MM.1S (cell line): Measurements from ENCODE around the gene KCNIP4.

Experiments
- DNase-seq: peaks from one replicate; pipeline ENCODE4 v3.0.0-alpha.2; 2015
- H2AFZ ChIP-seq: fragments of 300-600 bp; sonication (generic); 2 replicates; pipeline ENCODE4 v1.6.0; 2016; ENCODE audit warnings: antibody characterized with exemption, low read length
- H3F3A ChIP-seq: fragments of 300-600 bp; sonication (generic); 2 replicates; pipeline ENCODE4 v1.6.1; 2016; ENCODE audit warnings: mild to moderate bottlenecking, antibody characterized with exemption, low read length, moderate library complexity, mixed read lengths; ENCODE audit not compliant: insufficient read depth
- H3K27ac ChIP-seq: fragments of 300-600 bp; sonication (generic); 2 replicates; pipeline ENCODE4 v1.5.1; 2016; ENCODE audit warnings: mild to moderate bottlenecking, low read length
- H3K27me3 ChIP-seq: fragments of 300-600 bp; sonication (generic); replicated peaks from 2 replicates; pipeline ENCODE4 v1.6.0; 2016; ENCODE audit warnings: low read length; ENCODE audit not compliant: insufficient read depth
- H3K36me3 ChIP-seq: fragments of 300-600 bp; sonication (generic); replicated peaks from 2 replicates; pipeline ENCODE4 v1.6.1; 2016; ENCODE audit warnings: mild to moderate bottlenecking, low read length, mixed read lengths; ENCODE audit not compliant: insufficient read depth
- H3K4me1 ChIP-seq: fragments of 300-600 bp; sonication (generic); 2 replicates; pipeline ENCODE4 v1.6.1; 2016; ENCODE audit warnings: low read length, mixed read lengths
- H3K4me2 ChIP-seq: fragments of 300-600 bp; sonication (generic); 2 replicates; pipeline ENCODE4 v1.6.0; 2016; ENCODE audit warnings: low read depth, low read length
- H3K4me3 ChIP-seq: fragments of 300-600 bp; sonication (generic); 2 replicates; pipeline ENCODE4 v1.5.1; 2016; ENCODE audit warnings: low read length, mixed read lengths
- H3K79me2 ChIP-seq: fragments of 300-600 bp; sonication (generic); 2 replicates; pipeline ENCODE4 v1.6.1; 2016; ENCODE audit warnings: mixed run types, low read length, mixed read lengths
- H3K9ac ChIP-seq: fragments of 300-600 bp; sonication (generic); 2 replicates; pipeline ENCODE4 v1.6.1; 2016; ENCODE audit warnings: low read length, mixed read lengths
- H3K9me2 ChIP-seq: fragments of 300-600 bp; sonication (generic); replicated peaks from 2 replicates; pipeline ENCODE4 v1.6.1; 2016; ENCODE audit warnings: mild to moderate bottlenecking, low read length, mixed read lengths; ENCODE audit not compliant: insufficient read depth
- H3K9me3 ChIP-seq: fragments of 300-600 bp; sonication (generic); replicated peaks from 2 replicates; pipeline ENCODE4 v1.6.1; 2016; ENCODE audit warnings: mild to moderate bottlenecking, low read length, mixed read lengths; ENCODE audit not compliant: insufficient read depth
- H4K20me1 ChIP-seq: fragments of 300-600 bp; sonication (generic); 2 replicates; pipeline ENCODE4 v1.6.1; 2016; ENCODE audit warnings: mild to moderate bottlenecking, low read length, moderate library complexity, mixed read lengths; ENCODE audit not compliant: insufficient read depth
- CTCF ChIP-seq: fragments of 300-600 bp; sonication (generic); IDR thresholded peaks from 2 replicates; pipeline ENCODE4 v1.5.1; 2016; ENCODE audit warnings: antibody characterized with exemption, low read length, mixed read lengths
- EZH2 ChIP-seq: fragments of 300-600 bp; sonication (generic); optimal IDR thresholded peaks from 2 replicates; pipeline ENCODE3; 2017; ENCODE audit warnings: low read depth, mild to moderate bottlenecking, antibody characterized with exemption, low read length, mixed read lengths
- EZH2phosphoT487 ChIP-seq: fragments of 300-600 bp; sonication (generic); IDR thresholded peaks from 2 replicates; pipeline ENCODE4 v1.6.1; 2018; ENCODE audit warnings: antibody characterized with exemption, low read length

KCNIP4 gene

DNA sequence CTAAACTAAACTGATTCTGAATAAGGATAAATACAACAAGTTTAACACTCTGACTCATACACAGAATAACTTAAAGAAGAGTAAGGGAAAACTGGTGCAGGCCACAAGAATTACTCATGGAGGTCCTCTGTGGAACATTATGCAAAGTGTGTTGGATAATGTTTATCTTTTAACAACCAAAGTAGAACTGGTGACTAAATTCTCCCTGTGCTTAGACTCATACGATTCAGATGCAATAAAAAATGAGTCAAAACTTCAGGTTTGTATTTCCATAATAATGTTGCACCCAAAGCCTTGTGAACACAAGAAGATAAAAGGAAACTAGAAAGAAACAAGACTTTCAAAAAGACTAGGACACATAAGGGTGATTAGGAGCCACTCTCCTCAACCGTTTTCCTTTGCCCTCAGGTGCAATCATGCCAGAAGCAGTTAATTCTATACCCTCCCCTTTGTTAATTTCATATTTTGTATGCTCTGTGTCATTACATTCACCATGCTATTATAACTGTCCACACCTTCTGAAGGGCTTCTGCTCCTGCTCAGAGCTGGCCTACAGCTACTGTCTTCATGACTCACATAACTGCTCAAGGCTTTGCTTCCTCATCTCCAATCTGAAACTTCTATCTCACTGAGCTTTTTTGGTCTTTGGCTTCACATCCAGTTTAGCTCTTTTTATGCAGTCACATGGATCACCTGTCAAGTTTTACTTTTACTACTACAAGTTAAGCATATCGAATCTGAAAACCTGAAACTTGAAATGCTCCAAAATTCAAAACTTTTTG, 60.2 kb downstream of the KCNIP4 start:
- H4K20me1 ChIP-seq, result no peaks in the 10 kb centered on the region
- H3K4me1 ChIP-seq, result 0 out of 2 replicates have a peak, but pooled peaks cover 5% of the 10 kb centered on the region
- H3K4me2 ChIP-seq, result no peak overlapping the region
- no peak overlapping the region for H3K4me3 ChIP-seq
- no peak overlapping the region for H3K9ac ChIP-seq
- no peaks in the 10 kb centered on the region for H3F3A ChIP-seq
- no peaks in the 10 kb centered on the region for H3K9me2 ChIP-seq
- DNase-seq, result peak; percentile 24
- H3K27ac ChIP-seq, result no peak overlapping the region
- no peaks in the 10 kb centered on the region for H3K9me3 ChIP-seq
- TF ChIP-seq EZH2phosphoT487, result no peak
- TF ChIP-seq CTCF, result no peak
- no peak for TF ChIP-seq EZH2
- H3K36me3 ChIP-seq, result no peaks in the 10 kb centered on the region
- H2AFZ ChIP-seq, result no peak overlapping the region
- no peaks in the 10 kb centered on the region for H3K79me2 ChIP-seq
- H3K27me3 ChIP-seq, result no peaks in the 10 kb centered on the region

DNA sequence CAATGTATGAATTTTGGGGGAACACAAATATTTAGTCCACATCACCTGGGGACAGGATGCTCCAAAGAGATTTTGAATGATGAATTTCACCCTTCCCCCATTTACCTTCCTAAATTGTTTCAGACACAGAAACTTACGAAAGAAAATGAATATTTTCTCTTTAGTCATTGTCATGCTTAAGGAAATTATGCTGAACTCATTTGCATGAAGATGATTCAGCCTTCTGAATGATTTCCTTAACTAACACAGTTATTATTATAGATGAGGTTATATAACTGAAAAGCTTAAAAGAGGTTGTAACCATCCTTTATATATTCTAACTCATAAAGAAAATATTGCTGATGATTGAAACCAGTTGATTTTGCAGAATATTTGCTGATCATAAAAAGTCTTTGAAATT, 61.1 kb downstream of the KCNIP4 start:
- no peak overlapping the region for H3K9ac ChIP-seq
- 0 out of 2 replicates have a peak, but pooled peaks cover 5% of the 10 kb centered on the region for H3K4me1 ChIP-seq
- no peaks in the 10 kb centered on the region for H3K9me3 ChIP-seq
- no peak for TF ChIP-seq EZH2
- TF ChIP-seq EZH2phosphoT487, result no peak
- TF ChIP-seq CTCF, result no peak
- H4K20me1 ChIP-seq, result no peaks in the 10 kb centered on the region
- H3K9me2 ChIP-seq, result no peaks in the 10 kb centered on the region
- no peak overlapping the region for H3K4me2 ChIP-seq
- no peak overlapping the region for H3K27ac ChIP-seq
- no peaks in the 10 kb centered on the region for H3K27me3 ChIP-seq
- H3K79me2 ChIP-seq, result no peaks in the 10 kb centered on the region
- no peaks in the 10 kb centered on the region for H3F3A ChIP-seq
- H2AFZ ChIP-seq, result no peak overlapping the region
- H3K36me3 ChIP-seq, result no peaks in the 10 kb centered on the region
- DNase-seq, result no peak
- no peak overlapping the region for H3K4me3 ChIP-seq

DNA sequence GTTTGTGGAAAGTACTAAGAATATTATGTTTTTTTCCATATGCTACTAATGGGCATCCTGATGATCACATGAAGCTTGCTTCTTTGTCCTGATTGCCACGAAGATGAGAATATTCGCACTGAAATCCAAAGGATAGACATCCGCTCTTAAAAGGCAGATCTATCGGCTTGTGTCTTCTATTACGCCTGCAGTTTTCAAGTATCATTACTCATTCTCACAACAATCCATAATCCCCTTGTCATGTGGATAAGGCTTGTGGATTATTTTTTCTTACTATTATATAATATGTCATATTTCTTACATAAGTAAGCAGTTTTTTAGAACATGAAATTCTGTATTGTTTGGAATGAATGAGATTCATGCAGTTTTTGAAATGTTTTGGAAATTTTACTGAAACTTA, 62.8 kb downstream of the KCNIP4 start:
- no peak for TF ChIP-seq EZH2
- no peaks in the 10 kb centered on the region for H3K9me3 ChIP-seq
- no peak overlapping the region for H3K4me2 ChIP-seq
- no peak overlapping the region for H3K27ac ChIP-seq
- H3K27me3 ChIP-seq, result no peaks in the 10 kb centered on the region
- H3F3A ChIP-seq, result no peaks in the 10 kb centered on the region
- no peaks in the 10 kb centered on the region for H3K36me3 ChIP-seq
- H2AFZ ChIP-seq, result no peak overlapping the region
- no peaks in the 10 kb centered on the region for H3K79me2 ChIP-seq
- H3K9ac ChIP-seq, result no peak overlapping the region
- H3K4me3 ChIP-seq, result no peak overlapping the region
- H4K20me1 ChIP-seq, result no peaks in the 10 kb centered on the region
- 0 out of 2 replicates have a peak, but pooled peaks cover 10% of the 10 kb centered on the region for H3K4me1 ChIP-seq
- DNase-seq, result no peak
- no peaks in the 10 kb centered on the region for H3K9me2 ChIP-seq

DNA sequence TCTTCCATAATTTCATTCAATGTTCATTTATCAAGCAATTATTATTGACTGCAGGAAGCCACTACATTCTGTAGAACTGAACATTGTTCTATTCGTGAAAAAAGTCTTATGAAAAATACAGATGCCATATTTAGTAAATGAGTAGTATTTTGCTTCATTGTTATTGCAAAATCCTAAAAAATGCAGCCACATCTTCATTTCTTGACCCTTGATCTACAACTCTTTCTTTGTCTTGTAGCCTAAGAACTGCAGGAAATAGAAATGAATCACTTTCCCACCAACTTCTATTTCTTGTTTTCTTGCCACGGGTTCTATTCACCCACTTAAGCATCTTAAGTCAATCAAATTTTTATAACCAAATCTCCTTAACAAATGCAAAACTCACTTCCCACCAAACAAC, 63.3 kb downstream of the KCNIP4 start:
- DNase-seq, result no peak
- Histone ChIP-seq H3F3A (no peaks in the 10 kb centered on the region), H3K27me3 (no peaks in the 10 kb centered on the region), H3K36me3 (no peaks in the 10 kb centered on the region), H3K27ac (no peak overlapping the region), H4K20me1 (no peaks in the 10 kb centered on the region), H3K79me2 (no peaks in the 10 kb centered on the region), H2AFZ (no peak overlapping the region), H3K9me3 (no peaks in the 10 kb centered on the region), H3K4me2 (no peak overlapping the region), H3K4me3 (no peak overlapping the region), H3K4me1 (0 out of 2 replicates have a peak, but pooled peaks cover 10% of the 10 kb centered on the region), H3K9me2 (no peaks in the 10 kb centered on the region), H3K9ac (no peak overlapping the region)
- TF ChIP-seq CTCF (no peak), EZH2 (no peak), EZH2phosphoT487 (no peak)
